ENCODE results near the gene WWOX. TPM values are rescaled to one million over a fixed set of nuclear protein-coding genes. Genes with fewer than 3 reads are reported as not detected.

Gene WWOX
- polyA plus RNA-seq, 1 donor (not counting 4 experiments of a cell fraction or from before 2014, with no cell fraction given), result 5.1 TPM

DNA sequence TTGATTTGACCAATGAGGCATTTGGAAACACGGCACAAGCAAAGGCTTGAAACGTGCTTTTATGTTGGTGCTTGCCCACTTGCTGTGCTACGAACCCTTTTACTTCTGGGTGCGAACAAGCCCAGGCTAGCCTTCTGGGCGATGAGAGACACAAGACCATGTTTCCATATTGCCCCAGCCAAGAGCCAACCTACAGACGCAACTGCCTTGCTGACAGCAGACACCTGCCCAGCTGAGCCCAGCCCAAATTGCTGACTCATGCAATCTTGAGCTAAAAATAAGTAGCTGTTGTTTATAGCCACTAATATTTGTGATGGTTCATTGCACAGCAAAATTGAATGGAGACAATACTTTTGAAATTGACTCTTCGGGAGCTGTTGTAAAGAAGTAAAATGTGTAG is 464.5 kb downstream of the WWOX start:
- Histone ChIP-seq H3K4me2 (ENCODE audit: control insufficient read depth, extremely low read depth, insufficient read depth, low read depth, low read length) (peak overlapping the region; percentile 65), H3K9me1 (ENCODE audit: control insufficient read depth, extremely low read depth, insufficient read depth, low read length) (no peaks in the 10 kb centered on the region), H4K20me1 (ENCODE audit: control insufficient read depth, extremely low read depth, insufficient read depth, low read length) (no peaks in the 10 kb centered on the region), H3K79me2 (ENCODE audit: control insufficient read depth, insufficient read depth, low read length) (no peaks in the 10 kb centered on the region), H3K36me3 (ENCODE audit: control insufficient read depth in 2 of 2, extremely low read depth in 1 of 2, insufficient read depth in 2 of 2, low read length in 2 of 2) (no peaks in the 10 kb centered on the region), H3K27ac (ENCODE audit: control insufficient read depth, insufficient read depth, low read length) (no peak overlapping the region), H3K4me1 (ENCODE audit: control insufficient read depth, extremely low read depth, insufficient read depth, low read length) (peaks cover 15% of the 10 kb centered on the region), H3K9ac (ENCODE audit: control insufficient read depth, extremely low read depth, insufficient read depth, low read length) (no peak overlapping the region), H3K4me3 (ENCODE audit: control insufficient read depth in 2 of 3, extremely low read depth in 1 of 3, insufficient read depth in 2 of 3, low read depth in 1 of 3, low read length in 3 of 3) (no peak overlapping the region), H2AFZ (ENCODE audit: control insufficient read depth, low read length) (peak overlapping the region; percentile 32), H3K27me3 (ENCODE audit: control insufficient read depth, extremely low read depth, insufficient read depth, low read length) (no peaks in the 10 kb centered on the region), H3K9me3 (ENCODE audit: control insufficient read depth, low read depth, low read length) (no peaks in the 10 kb centered on the region)
- FAIRE-seq (peak; percentile 99), DNase-seq (ENCODE audit: low read depth, low spot score) (peak; percentile 88)
- TF ChIP-seq, protein P1, sequence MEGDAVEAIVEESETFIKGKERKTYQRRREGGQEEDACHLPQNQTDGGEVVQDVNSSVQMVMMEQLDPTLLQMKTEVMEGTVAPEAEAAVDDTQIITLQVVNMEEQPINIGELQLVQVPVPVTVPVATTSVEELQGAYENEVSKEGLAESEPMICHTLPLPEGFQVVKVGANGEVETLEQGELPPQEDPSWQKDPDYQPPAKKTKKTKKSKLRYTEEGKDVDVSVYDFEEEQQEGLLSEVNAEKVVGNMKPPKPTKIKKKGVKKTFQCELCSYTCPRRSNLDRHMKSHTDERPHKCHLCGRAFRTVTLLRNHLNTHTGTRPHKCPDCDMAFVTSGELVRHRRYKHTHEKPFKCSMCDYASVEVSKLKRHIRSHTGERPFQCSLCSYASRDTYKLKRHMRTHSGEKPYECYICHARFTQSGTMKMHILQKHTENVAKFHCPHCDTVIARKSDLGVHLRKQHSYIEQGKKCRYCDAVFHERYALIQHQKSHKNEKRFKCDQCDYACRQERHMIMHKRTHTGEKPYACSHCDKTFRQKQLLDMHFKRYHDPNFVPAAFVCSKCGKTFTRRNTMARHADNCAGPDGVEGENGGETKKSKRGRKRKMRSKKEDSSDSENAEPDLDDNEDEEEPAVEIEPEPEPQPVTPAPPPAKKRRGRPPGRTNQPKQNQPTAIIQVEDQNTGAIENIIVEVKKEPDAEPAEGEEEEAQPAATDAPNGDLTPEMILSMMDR (optimal IDR thresholded peaks at IDR 0.05 in 1 of 3, IDR thresholded peaks at IDR 0.05 in 1 of 3, conservative IDR thresholded peaks at IDR 0.05 in 1 of 3; ENCODE audit: extremely low read depth in 1 of 3, insufficient read depth in 2 of 3, low read length in 3 of 3), result no peak
- TF ChIP-seq EZH2 (IDR thresholded peaks at IDR 0.05; ENCODE audit: low read length), result no peak
- dilution Hi-C loops (cut with MboI; ENCODE audit: extremely low pct_ligation_motif_present, low sequenced_read_pairs), result no loop called here

DNA sequence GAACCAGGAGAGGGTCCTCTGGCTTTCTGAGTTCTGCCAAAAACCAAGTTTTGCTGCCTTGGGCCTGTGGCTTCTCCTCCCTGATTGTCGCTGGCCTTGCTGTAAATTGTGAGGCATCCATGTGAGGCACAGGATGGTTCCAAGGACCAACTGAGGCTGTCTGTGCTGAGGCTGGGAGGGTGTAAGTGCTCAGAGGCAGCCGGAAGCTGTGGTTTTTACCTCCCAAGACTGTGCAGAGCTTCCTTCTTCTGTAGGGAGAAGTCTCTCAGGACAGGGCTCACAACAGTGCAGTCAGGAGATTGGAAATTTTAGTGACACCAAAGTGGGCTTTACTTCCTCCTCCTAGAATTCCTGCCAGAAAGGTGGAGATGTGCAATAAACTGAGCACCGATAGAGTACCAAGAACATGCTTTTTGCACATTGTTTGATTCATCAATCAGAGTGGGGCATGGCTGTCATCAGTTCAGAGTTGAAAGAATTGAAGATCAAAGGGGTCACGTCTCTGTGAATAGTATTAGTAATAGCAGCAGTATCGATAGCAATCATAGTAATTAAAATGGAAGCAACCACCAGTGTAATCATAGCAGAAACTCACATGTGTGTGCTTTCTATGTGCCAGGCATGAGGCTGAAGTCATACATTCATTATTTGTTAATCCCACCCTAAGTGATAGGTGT is 467.1 kb downstream of the WWOX start:
- peaks cover 21% of the 10 kb centered on the region for H3K4me1 ChIP-seq (ENCODE audit: control insufficient read depth, extremely low read depth, insufficient read depth, low read length)
- no peaks in the 10 kb centered on the region for H3K79me2 ChIP-seq (ENCODE audit: control insufficient read depth, insufficient read depth, low read length)
- dilution Hi-C loops (cut with MboI; ENCODE audit: extremely low pct_ligation_motif_present, low sequenced_read_pairs), result no loop called here
- H4K20me1 ChIP-seq (ENCODE audit: control insufficient read depth, extremely low read depth, insufficient read depth, low read length), result no peaks in the 10 kb centered on the region
- H3K9me3 ChIP-seq (ENCODE audit: control insufficient read depth, low read depth, low read length), result no peaks in the 10 kb centered on the region
- H3K36me3 ChIP-seq (ENCODE audit: control insufficient read depth in 2 of 2, extremely low read depth in 1 of 2, insufficient read depth in 2 of 2, low read length in 2 of 2), result no peaks in the 10 kb centered on the region
- no peak overlapping the region for H3K9ac ChIP-seq (ENCODE audit: control insufficient read depth, extremely low read depth, insufficient read depth, low read length)
- no peak for DNase-seq (ENCODE audit: low read depth, low spot score)
- no peak overlapping the region for H2AFZ ChIP-seq (ENCODE audit: control insufficient read depth, low read length)
- TF ChIP-seq EZH2 (IDR thresholded peaks at IDR 0.05; ENCODE audit: low read length), result no peak
- TF ChIP-seq, protein P1 (optimal IDR thresholded peaks at IDR 0.05 in 1 of 3, IDR thresholded peaks at IDR 0.05 in 1 of 3, conservative IDR thresholded peaks at IDR 0.05 in 1 of 3; ENCODE audit: extremely low read depth in 1 of 3, insufficient read depth in 2 of 3, low read length in 3 of 3), result no peak
- H3K4me2 ChIP-seq (ENCODE audit: control insufficient read depth, extremely low read depth, insufficient read depth, low read depth, low read length), result no peak overlapping the region
- FAIRE-seq, result no peak
- no peak overlapping the region for H3K4me3 ChIP-seq (ENCODE audit: control insufficient read depth in 2 of 3, extremely low read depth in 1 of 3, insufficient read depth in 2 of 3, low read depth in 1 of 3, low read length in 3 of 3)
- H3K27me3 ChIP-seq (ENCODE audit: control insufficient read depth, extremely low read depth, insufficient read depth, low read length), result no peaks in the 10 kb centered on the region
- H3K27ac ChIP-seq (ENCODE audit: control insufficient read depth, insufficient read depth, low read length), result no peak overlapping the region
- H3K9me1 ChIP-seq (ENCODE audit: control insufficient read depth, extremely low read depth, insufficient read depth, low read length), result no peaks in the 10 kb centered on the region

Measured in keratinocyte (primary cell).